Measurements from ENCODE around the gene MAML1. TPM values are rescaled to one million over a fixed set of nuclear protein-coding genes. Genes with fewer than 3 reads are reported as not detected.

MAML1 gene
- total and polyA plus RNA-seq, 10 of the 15 experiments (the other 5 are each of a cell fraction or from before 2014, with no cell fraction given): 0.42 to 23.9 (median 7.3) TPM

DNA sequence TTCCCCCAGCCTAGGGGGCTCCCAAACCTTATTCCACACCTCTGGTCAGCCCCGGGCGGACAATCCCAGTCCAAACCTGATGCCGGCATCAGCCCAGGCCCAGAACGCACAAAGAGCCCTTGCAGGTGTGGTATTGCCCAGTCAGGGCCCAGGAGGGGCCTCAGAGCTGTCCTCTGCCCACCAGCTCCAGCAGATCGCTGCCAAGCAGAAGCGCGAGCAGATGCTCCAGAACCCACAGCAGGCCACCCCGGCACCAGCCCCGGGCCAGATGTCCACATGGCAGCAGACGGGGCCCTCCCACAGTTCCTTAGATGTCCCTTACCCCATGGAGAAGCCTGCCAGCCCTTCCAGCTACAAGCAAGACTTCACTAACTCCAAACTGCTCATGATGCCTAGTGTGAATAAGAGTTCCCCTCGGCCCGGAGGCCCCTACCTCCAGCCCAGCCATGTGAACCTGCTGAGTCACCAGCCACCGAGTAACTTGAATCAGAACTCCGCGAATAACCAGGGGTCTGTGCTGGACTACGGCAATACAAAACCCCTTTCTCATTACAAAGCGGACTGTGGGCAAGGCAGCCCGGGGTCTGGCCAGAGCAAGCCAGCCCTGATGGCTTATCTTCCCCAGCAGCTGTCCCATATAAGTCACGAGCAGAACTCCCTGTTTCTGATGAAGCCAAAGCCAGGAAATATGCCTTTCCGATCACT lies 33.6 kb downstream of the MAML1 start:
- in situ Hi-C loops (cut with MboI): no loop called here
- FAIRE-seq: no peak
- RAD21 ChIA-PET (ENCODE audit: unreplicated experiment): no interaction called here
- no peaks in the 10 kb centered on the region for H3K9me3 ChIP-seq (replicated peaks; ENCODE audit: control insufficient read depth, insufficient read depth, low read length)
- no peak overlapping the region for H3K4me3 ChIP-seq
- H4K20me1 ChIP-seq (ENCODE audit: control insufficient read depth, insufficient read depth): peaks cover 4% of the 10 kb centered on the region; the same call in 1 of the 2 replicates
- H3K4me1 ChIP-seq (ENCODE audit: control insufficient read depth, insufficient read depth, low read length): peaks cover 10% of the 10 kb centered on the region
- SMC1A ChIA-PET (ENCODE audit: uncharacterized antibody, unreplicated experiment): interaction anchor here (0.6 to 1.2 kb wide), 2 partner anchors 12 to 141 kb away, joined by 3 read pairs; no protein-coding TSS in a partner anchor
- TF ChIP-seq NFYA (IDR thresholded peaks at IDR 0.05; ENCODE audit: borderline replicate concordance, low read depth, low read length): no peak
- TF ChIP-seq CREB1 (IDR thresholded peaks at IDR 0.05; ENCODE audit: low read depth): no peak
- TF ChIP-seq IRF4 (IDR thresholded peaks at IDR 0.05; ENCODE audit: low read depth, low read length): no peak
- no peak for TF ChIP-seq TBL1XR1 (IDR thresholded peaks at IDR 0.05; ENCODE audit: low read depth, low read length)
- TF ChIP-seq NBN (IDR thresholded peaks at IDR 0.05): no peak
- TF ChIP-seq NFIC (IDR thresholded peaks at IDR 0.05; ENCODE audit: low read depth, low read length): no peak
- no peak for TF ChIP-seq SMAD5 (IDR thresholded peaks at IDR 0.05; ENCODE audit: low read depth)
- no peak for TF ChIP-seq CREM (IDR thresholded peaks at IDR 0.05; ENCODE audit: low read depth)
- no peak for TF ChIP-seq TAF1 (IDR thresholded peaks at IDR 0.05; ENCODE audit: borderline replicate concordance, low read depth, low read length)
- TF ChIP-seq, protein P1, sequence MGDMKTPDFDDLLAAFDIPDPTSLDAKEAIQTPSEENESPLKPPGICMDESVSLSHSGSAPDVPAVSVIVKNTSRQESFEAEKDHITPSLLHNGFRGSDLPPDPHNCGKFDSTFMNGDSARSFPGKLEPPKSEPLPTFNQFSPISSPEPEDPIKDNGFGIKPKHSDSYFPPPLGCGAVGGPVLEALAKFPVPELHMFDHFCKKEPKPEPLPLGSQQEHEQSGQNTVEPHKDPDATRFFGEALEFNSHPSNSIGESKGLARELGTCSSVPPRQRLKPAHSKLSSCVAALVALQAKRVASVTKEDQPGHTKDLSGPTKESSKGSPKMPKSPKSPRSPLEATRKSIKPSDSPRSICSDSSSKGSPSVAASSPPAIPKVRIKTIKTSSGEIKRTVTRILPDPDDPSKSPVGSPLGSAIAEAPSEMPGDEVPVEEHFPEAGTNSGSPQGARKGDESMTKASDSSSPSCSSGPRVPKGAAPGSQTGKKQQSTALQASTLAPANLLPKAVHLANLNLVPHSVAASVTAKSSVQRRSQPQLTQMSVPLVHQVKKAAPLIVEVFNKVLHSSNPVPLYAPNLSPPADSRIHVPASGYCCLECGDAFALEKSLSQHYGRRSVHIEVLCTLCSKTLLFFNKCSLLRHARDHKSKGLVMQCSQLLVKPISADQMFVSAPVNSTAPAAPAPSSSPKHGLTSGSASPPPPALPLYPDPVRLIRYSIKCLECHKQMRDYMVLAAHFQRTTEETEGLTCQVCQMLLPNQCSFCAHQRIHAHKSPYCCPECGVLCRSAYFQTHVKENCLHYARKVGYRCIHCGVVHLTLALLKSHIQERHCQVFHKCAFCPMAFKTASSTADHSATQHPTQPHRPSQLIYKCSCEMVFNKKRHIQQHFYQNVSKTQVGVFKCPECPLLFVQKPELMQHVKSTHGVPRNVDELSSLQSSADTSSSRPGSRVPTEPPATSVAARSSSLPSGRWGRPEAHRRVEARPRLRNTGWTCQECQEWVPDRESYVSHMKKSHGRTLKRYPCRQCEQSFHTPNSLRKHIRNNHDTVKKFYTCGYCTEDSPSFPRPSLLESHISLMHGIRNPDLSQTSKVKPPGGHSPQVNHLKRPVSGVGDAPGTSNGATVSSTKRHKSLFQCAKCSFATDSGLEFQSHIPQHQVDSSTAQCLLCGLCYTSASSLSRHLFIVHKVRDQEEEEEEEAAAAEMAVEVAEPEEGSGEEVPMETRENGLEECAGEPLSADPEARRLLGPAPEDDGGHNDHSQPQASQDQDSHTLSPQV (IDR thresholded peaks at IDR 0.05): no peak
- no peak for TF ChIP-seq EED (IDR thresholded peaks at IDR 0.05; ENCODE audit: low read depth)
- no peak for TF ChIP-seq EP300 (IDR thresholded peaks at IDR 0.05; ENCODE audit: borderline replicate concordance in 1 of 2, control insufficient read depth in 1 of 2, low read depth in 2 of 2, low read length in 2 of 2)
- TF ChIP-seq HCFC1 (IDR thresholded peaks at IDR 0.05; ENCODE audit: low read length): no peak
- no peak for TF ChIP-seq MEF2A (IDR thresholded peaks at IDR 0.05; ENCODE audit: insufficient read depth, low read depth, low read length)
- TF ChIP-seq BCL11A (IDR thresholded peaks at IDR 0.05; ENCODE audit: low read depth, low read length): no peak
- no peak for DNase-seq (ENCODE audit: low read depth, low spot score)
- POLR2A ChIA-PET: interaction anchor here (0.7 kb wide), 2 partner anchors 28 to 221 kb away, joined by 5 to 6 read pairs; partner anchors contain the start of gene LTC4S
- BruUV-seq (replicated peaks): TSS peak; percentile 51
- no peak overlapping the region for H2AFZ ChIP-seq (ENCODE audit: control insufficient read depth, low read depth, low read length)
- peaks cover 16% of the 10 kb centered on the region for H3K79me2 ChIP-seq (ENCODE audit: control insufficient read depth, insufficient read depth, low read length)
- no peak overlapping the region for H3K9ac ChIP-seq (ENCODE audit: control insufficient read depth, insufficient read depth, low read length)
- CTCF ChIA-PET: interaction anchor here (1.1 kb wide), 1 partner anchor 140 kb away, joined by 3 read pairs; no protein-coding TSS in a partner anchor
- 91% methylated on average over 20 of the region's 20 CpGs for WGBS (ENCODE audit: insufficient coverage, insufficient replicate concordance, low lambda C conversion rate, missing lambda C conversion rate)
- ATAC-seq: no peak
- H3K36me3 ChIP-seq (ENCODE audit: control insufficient read depth in 2 of 2, insufficient read depth in 2 of 2, low read length in 1 of 2): peaks cover 16 to 22% of the 10 kb centered on the region in 2 experiments
- H3K4me2 ChIP-seq (ENCODE audit: control insufficient read depth, insufficient read depth): no peak overlapping the region
- H3K27me3 ChIP-seq (replicated peaks in 1 of 2; ENCODE audit: control insufficient read depth in 2 of 2, insufficient read depth in 2 of 2, low read length in 1 of 2): no peaks in the 10 kb centered on the region
- intact Hi-C loops (cut with micrococcal nuclease; ENCODE audit: unreplicated experiment): loop anchor here (10.0 kb wide), 1 partner anchor 209 kb away; no protein-coding TSS in a partner anchor
- H3K27ac ChIP-seq (ENCODE audit: control insufficient read depth, insufficient read depth): no peak overlapping the region
